IPS-20b (cell line): Measurements from ENCODE around the gene ADARB2.
"Not testable (repeated sequence)": the region's sequence is repeated elsewhere in the genome, so short reads cannot be mapped to it uniquely, and the experiment has no call there.

Source experiments
- H3K27ac ChIP-seq: one replicate; pipeline ENCODE4 v1.5.1; 2013; ENCODE audit warnings: low read length
- H3K27me3 ChIP-seq: 2 replicates; pipeline ENCODE4 v1.6.1; 2013; ENCODE audit warnings: mild to moderate bottlenecking, low read length, inconsistent platforms; ENCODE audit not compliant: insufficient read depth
- H3K36me3 ChIP-seq: 2 replicates; pipeline ENCODE4 v1.6.1; 2013; ENCODE audit warnings: low read depth, mild to moderate bottlenecking, inconsistent platforms, low read length, moderate library complexity; ENCODE audit not compliant: insufficient read depth
- H3K4me1 ChIP-seq: 2 replicates; pipeline ENCODE4 v1.6.1; 2013; ENCODE audit warnings: mild to moderate bottlenecking, control low read depth, inconsistent platforms, low read length, moderate library complexity; ENCODE audit not compliant: insufficient read depth
- H3K4me3 ChIP-seq: 2 replicates; pipeline ENCODE4 v1.5.1; 2013; ENCODE audit warnings: mild to moderate bottlenecking, low read length, inconsistent platforms
- H3K9ac ChIP-seq: 2 replicates; pipeline ENCODE4 v1.6.1; 2013; ENCODE audit warnings: low read depth, mild to moderate bottlenecking, inconsistent platforms, low read length, moderate library complexity
- H3K9me3 ChIP-seq: 2 replicates; pipeline ENCODE4 v1.6.1; 2013; ENCODE audit warnings: mild to moderate bottlenecking, low read depth, low read length, inconsistent platforms; ENCODE audit not compliant: insufficient read depth

Gene ADARB2

GRCh38 chr10:1625079-1625478, 112.2 kb downstream of the ADARB2 start:
- Histone ChIP-seq H3K9ac (no peak overlapping the region), H3K9me3 (no peaks in the 10 kb centered on the region), H3K4me1 (peaks cover 5% of the 10 kb centered on the region; the same call in 1 of the 2 replicates), H3K27ac (no peak overlapping the region), H3K27me3 (no peaks in the 10 kb centered on the region), H3K36me3 (no peaks in the 10 kb centered on the region), H3K4me3 (no peak overlapping the region)

DNA sequence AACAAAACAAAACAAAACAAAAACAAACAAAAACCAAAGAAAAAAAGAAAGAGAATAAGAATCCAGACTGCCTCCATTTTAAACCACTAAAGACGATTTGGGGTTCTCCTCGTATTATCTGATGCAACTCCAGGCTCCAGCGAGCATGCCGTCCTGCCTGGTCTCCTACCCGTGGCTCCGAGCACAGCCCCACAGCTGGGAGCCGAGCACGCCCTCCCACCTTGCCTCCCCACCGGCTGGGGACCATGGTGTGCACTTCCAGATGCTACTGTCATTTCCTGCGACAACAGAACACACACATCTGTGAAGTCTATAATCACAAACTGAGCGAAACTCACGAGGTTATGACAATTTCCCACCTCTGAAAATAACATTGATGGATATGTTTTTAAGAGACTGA, 113.1 kb downstream of the ADARB2 start:
- Histone ChIP-seq H3K27ac (no peak overlapping the region), H3K9me3 (peaks cover 2% of the 10 kb centered on the region; the same call in 1 of the 2 replicates), H3K27me3 (no peaks in the 10 kb centered on the region), H3K36me3 (no peaks in the 10 kb centered on the region), H3K9ac (no peak overlapping the region), H3K4me1 (no peaks in the 10 kb centered on the region), H3K4me3 (no peak overlapping the region)

DNA sequence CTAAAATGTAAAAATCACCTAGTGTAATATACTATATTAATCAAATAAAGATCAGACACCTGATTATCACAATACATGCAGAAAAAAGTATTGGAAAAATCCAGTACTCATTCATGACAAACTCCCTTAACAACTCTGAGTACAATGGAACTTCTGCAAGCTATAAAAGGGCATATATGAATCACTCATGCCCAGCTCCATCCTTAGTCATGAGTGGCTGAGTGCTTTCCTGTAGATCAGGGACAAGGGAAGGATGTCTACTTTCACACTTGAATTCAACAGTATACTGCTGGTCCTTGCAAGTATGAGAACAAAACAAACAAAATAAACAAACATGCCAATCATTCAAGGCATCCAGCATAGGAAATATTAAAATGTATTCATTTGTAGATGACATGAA, 116.5 kb downstream of the ADARB2 start:
- no peak overlapping the region for H3K9ac ChIP-seq
- H3K9me3 ChIP-seq: peaks cover 6% of the 10 kb centered on the region; the same call in 1 of the 2 replicates
- H3K4me1 ChIP-seq: peaks cover 9% of the 10 kb centered on the region; the same call in 1 of the 2 replicates
- H3K4me3 ChIP-seq: no peak overlapping the region
- H3K27ac ChIP-seq: no peak overlapping the region
- no peaks in the 10 kb centered on the region for H3K27me3 ChIP-seq
- no peaks in the 10 kb centered on the region for H3K36me3 ChIP-seq

GRCh38 chr10:1617376-1618317, 119.7 kb downstream of the ADARB2 start:
- H3K27ac ChIP-seq, H3K9me3 ChIP-seq, H3K36me3 ChIP-seq, H3K4me3 ChIP-seq, H3K9ac ChIP-seq, H3K27me3 ChIP-seq, H3K4me1 ChIP-seq: not testable (repeated sequence)

GRCh38 chr10:1616701-1617100, 120.6 kb downstream of the ADARB2 start:
- not testable (repeated sequence) for H3K27me3 ChIP-seq, H3K9ac ChIP-seq

GRCh38 chr10:1615186-1615954, 122.0 kb downstream of the ADARB2 start:
- no peak overlapping the region for H3K9ac ChIP-seq
- H3K4me3 ChIP-seq: no peak overlapping the region
- no peaks in the 10 kb centered on the region for H3K36me3 ChIP-seq
- H3K9me3 ChIP-seq: peaks cover 6% of the 10 kb centered on the region; the same call in 1 of the 2 replicates
- peaks cover 14% of the 10 kb centered on the region; the same call in 1 of the 2 replicates for H3K4me1 ChIP-seq
- no peak overlapping the region for H3K27ac ChIP-seq
- no peaks in the 10 kb centered on the region for H3K27me3 ChIP-seq

More at GRCh38 chr10:1616701-1617100, 120.6 kb downstream of the ADARB2 start:
- H3K4me3 ChIP-seq, H3K9me3 ChIP-seq, H3K36me3 ChIP-seq, H3K27ac ChIP-seq: not testable (repeated sequence)
- H3K4me1 ChIP-seq: peaks cover 14% of the 10 kb centered on the region; the same call in 1 of the 2 replicates

GRCh38 chr10:1613511-1613910, 123.8 kb downstream of the ADARB2 start:
- no peak overlapping the region for H3K9ac ChIP-seq
- no peak overlapping the region for H3K4me3 ChIP-seq
- no peak overlapping the region for H3K27ac ChIP-seq
- peaks cover 12% of the 10 kb centered on the region; the same call in 1 of the 2 replicates for H3K27me3 ChIP-seq
- peaks cover 15% of the 10 kb centered on the region; the same call in 1 of the 2 replicates for H3K4me1 ChIP-seq
- no peaks in the 10 kb centered on the region for H3K9me3 ChIP-seq
- no peaks in the 10 kb centered on the region for H3K36me3 ChIP-seq

DNA sequence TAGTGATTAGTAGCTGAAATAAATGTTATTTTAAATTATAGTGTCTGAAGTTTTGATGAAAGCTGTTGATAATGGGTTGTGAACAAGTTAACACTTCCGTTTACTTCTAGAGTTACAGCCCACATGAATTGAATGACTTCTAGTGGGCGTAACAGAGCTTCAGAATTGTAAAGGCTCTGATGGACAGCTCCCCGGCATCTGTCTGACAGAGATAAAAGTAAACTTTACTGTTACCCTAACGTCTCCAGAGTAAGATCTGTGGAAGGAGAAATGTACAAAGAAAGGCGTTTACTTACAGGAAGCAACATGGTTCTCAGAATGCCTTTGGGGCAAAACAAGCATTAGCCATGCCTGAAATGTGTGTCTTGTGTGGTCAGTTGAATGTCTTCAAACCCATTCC, 124.4 kb downstream of the ADARB2 start:
- Histone ChIP-seq H3K4me1 (peaks cover 19% of the 10 kb centered on the region; the same call in 1 of the 2 replicates), H3K9me3 (no peaks in the 10 kb centered on the region), H3K9ac (no peak overlapping the region), H3K27me3 (peaks cover 17% of the 10 kb centered on the region; the same call in 1 of the 2 replicates), H3K4me3 (no peak overlapping the region), H3K27ac (no peak overlapping the region), H3K36me3 (no peaks in the 10 kb centered on the region)

- Histone ChIP-seq H3K27me3 (peaks cover 17% of the 10 kb centered on the region; the same call in 1 of the 2 replicates), H3K9me3 (no peaks in the 10 kb centered on the region), H3K36me3 (no peaks in the 10 kb centered on the region), H3K9ac (no peak overlapping the region), H3K27ac (no peak overlapping the region), H3K4me3 (no peak overlapping the region), H3K4me1 (peaks cover 16% of the 10 kb centered on the region; the same call in 1 of the 2 replicates)
Measured at GRCh38 chr10:1611936-1612550, 125.3 kb downstream of the ADARB2 start.

- Histone ChIP-seq H3K36me3 (no peaks in the 10 kb centered on the region), H3K4me1 (peaks cover 11% of the 10 kb centered on the region; the same call in 1 of the 2 replicates), H3K27ac (no peak overlapping the region), H3K27me3 (peaks cover 17% of the 10 kb centered on the region; the same call in 1 of the 2 replicates), H3K4me3 (no peak overlapping the region), H3K9me3 (no peaks in the 10 kb centered on the region), H3K9ac (no peak overlapping the region)
Measured at GRCh38 chr10:1610986-1611770, 126.1 kb downstream of the ADARB2 start.

DNA sequence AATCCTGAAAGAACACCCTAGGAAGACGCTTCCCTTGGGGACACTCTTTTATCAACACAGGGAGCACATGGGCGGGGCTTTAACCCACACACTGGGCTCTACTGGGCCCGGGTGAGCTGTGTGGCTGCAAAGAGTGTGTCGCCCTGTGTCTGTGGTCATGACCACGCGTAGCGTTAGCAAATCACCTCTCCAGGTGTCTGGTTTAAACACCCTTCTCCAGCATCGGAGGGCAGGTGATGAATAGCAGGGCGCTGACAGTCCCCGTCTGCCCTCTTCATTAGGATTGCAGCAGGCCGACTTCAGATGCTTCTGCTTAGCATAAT, 127.7 kb downstream of the ADARB2 start:
- H3K4me3 ChIP-seq: no peak overlapping the region
- H3K4me1 ChIP-seq: peaks cover 13% of the 10 kb centered on the region; the same call in 1 of the 2 replicates
- H3K27me3 ChIP-seq: peaks cover 17% of the 10 kb centered on the region; the same call in 1 of the 2 replicates
- no peaks in the 10 kb centered on the region for H3K36me3 ChIP-seq
- no peak overlapping the region for H3K9ac ChIP-seq
- H3K9me3 ChIP-seq: no peaks in the 10 kb centered on the region
- H3K27ac ChIP-seq: no peak overlapping the region
